ENCODE measurements around the gene ADCY3. TPM values are rescaled to one million over a fixed set of nuclear protein-coding genes. Genes with fewer than 3 reads are reported as not detected.

Gene ADCY3
- total RNA-seq, 2 experiments from 2014 or later = 28.1 to 31.4 TPM

DNA sequence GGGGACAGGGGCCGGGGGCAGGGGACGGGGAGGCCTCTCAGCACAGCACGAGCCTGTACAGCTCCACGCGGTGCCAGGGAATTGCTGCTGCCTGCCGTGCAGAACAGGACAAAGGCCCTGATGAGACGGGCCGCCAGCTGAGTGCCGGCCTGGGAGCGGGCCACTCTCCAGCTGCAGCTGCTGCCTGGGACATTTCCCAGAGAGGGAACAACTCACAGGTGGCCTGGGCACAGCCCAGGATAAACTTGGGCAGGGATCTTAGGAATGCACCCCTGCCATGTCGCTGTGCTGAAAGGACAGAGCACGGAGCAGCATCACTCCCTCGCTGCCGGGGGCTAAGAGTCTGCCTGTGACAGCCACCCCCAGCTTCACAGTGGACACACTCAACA lies 88.0 kb downstream of the ADCY3 start:
- CTCF ChIA-PET = no interaction called here
- intact Hi-C loops (cut with DNase I, micrococcal nuclease) = no loop called here
- H3K36me3 Mint-ChIP-seq (ENCODE audit: low read depth) = peaks cover 17% of the 10 kb centered on the region

DNA sequence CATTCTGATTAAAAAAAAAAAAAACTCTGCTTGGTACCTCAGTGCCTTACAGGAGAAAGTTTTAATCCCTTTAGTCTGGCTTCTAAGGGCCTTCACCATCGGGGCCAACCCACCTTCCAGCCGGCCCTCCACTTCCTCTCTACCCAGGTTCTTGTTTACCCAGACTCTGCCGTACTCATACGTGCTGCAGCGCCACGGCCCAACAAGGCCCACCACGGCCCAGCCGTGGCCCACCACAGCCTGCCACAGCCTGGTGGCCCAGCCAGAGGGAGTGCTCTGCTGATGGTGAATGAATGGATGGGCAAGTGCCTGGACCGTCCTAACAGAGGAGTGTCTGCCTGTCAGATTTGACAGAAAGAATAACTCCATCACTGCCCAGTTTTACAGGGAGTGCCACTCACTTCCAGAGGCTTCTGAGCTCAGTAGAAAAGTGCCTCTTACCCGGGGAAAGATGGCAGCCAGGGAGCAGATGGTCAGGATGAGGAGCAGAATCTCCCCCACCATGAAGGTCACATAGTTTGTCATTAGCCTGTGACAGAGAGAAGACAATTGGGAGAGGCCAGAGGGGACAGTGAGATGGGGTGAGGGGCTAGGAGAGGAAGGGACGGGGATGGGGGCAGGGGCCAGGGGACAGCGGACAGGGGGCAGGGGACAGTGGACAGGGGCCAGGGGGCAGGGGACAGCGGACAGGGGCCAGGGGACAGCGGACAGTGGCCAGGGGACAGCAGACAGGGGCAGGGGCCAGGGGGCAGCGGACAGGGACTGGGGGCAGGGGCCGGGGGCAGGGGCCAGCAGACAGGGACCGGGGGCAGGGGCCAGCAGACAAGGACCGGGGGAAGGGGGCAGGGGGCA lies 88.6 kb downstream of the ADCY3 start:
- H3K4me1 ChIP-seq (ENCODE audit: insufficient read depth, low read length) = peaks cover 9% of the 10 kb centered on the region
- ChIA-PET CTCF (no interaction called here), POLR2A (no interaction called here)
- no peak for ATAC-seq (ENCODE audit: poor library complexity)
- Mint-ChIP-seq H3K36me3 (ENCODE audit: low read depth) (peaks cover 14% of the 10 kb centered on the region), H3K4me1 (ENCODE audit: low read depth) (peaks cover 14% of the 10 kb centered on the region), H3K27ac (no peak overlapping the region), H3K27me3 (no peaks in the 10 kb centered on the region), H3K9me3 (no peaks in the 10 kb centered on the region), H3K4me3 (no peak overlapping the region)
- no peak overlapping the region for H3K27ac ChIP-seq (ENCODE audit: low read depth in 1 of 2, low read length in 2 of 2)
- peaks cover 13% of the 10 kb centered on the region for H3K36me3 ChIP-seq (ENCODE audit: insufficient read depth, low read length)
- no peaks in the 10 kb centered on the region for H3K9me3 ChIP-seq (ENCODE audit: control insufficient read depth in 1 of 2, insufficient read depth in 1 of 2, low read length in 2 of 2)
- intact Hi-C loops (cut with DNase I, micrococcal nuclease) = no loop called here
- H3K27me3 ChIP-seq (ENCODE audit: control insufficient read depth in 1 of 2, insufficient read depth in 2 of 2, low read length in 2 of 2) = no peaks in the 10 kb centered on the region
- no peak overlapping the region for H3K4me3 ChIP-seq (ENCODE audit: low read length)
- DNase-seq = no peak
- TF ChIP-seq CTCF (IDR thresholded peaks at IDR 0.05) = no peak

More for the DNA sequence above, 88.0 kb downstream of the ADCY3 start:
- Mint-ChIP-seq H3K27me3 (no peaks in the 10 kb centered on the region), H3K4me3 (no peak overlapping the region), H3K4me1 (ENCODE audit: low read depth) (peaks cover 8% of the 10 kb centered on the region), H3K9me3 (no peaks in the 10 kb centered on the region), H3K27ac (no peak overlapping the region)
- no peaks in the 10 kb centered on the region for H3K27me3 ChIP-seq (ENCODE audit: control insufficient read depth in 1 of 2, insufficient read depth in 2 of 2, low read length in 2 of 2)
- DNase-seq (no peak), ATAC-seq (ENCODE audit: poor library complexity) (no peak)
- no peak for TF ChIP-seq CTCF (IDR thresholded peaks at IDR 0.05)
- peaks cover 8% of the 10 kb centered on the region for H3K4me1 ChIP-seq (ENCODE audit: insufficient read depth, low read length)
- no peaks in the 10 kb centered on the region for H3K9me3 ChIP-seq (ENCODE audit: control insufficient read depth in 1 of 2, insufficient read depth in 1 of 2, low read length in 2 of 2)
- H3K27ac ChIP-seq (ENCODE audit: low read depth in 1 of 2, low read length in 2 of 2) = no peak overlapping the region
- POLR2A ChIA-PET = no interaction called here
- peaks cover 19% of the 10 kb centered on the region for H3K36me3 ChIP-seq (ENCODE audit: insufficient read depth, low read length)
- H3K4me3 ChIP-seq (ENCODE audit: low read length) = no peak overlapping the region

GRCh38 chr2:24830786-24831185 lies 89.3 kb downstream of the ADCY3 start:
- CTCF ChIA-PET = no interaction called here
- no peak for DNase-seq

More at GRCh38 chr2:24830786-24831185, 89.3 kb downstream of the ADCY3 start:
- intact Hi-C loops (cut with DNase I, micrococcal nuclease) = no loop called here
- Mint-ChIP-seq H3K36me3 (ENCODE audit: low read depth) (peaks cover 14% of the 10 kb centered on the region), H3K9me3 (no peaks in the 10 kb centered on the region), H3K4me3 (no peak overlapping the region), H3K27ac (no peak overlapping the region), H3K27me3 (no peaks in the 10 kb centered on the region), H3K4me1 (ENCODE audit: low read depth) (peaks cover 21% of the 10 kb centered on the region)
- Histone ChIP-seq H3K36me3 (ENCODE audit: insufficient read depth, low read length) (peaks cover 9% of the 10 kb centered on the region), H3K27ac (ENCODE audit: low read depth in 1 of 2, low read length in 2 of 2) (no peak overlapping the region), H3K4me1 (ENCODE audit: insufficient read depth, low read length) (peaks cover 15% of the 10 kb centered on the region), H3K9me3 (ENCODE audit: control insufficient read depth in 1 of 2, insufficient read depth in 1 of 2, low read length in 2 of 2) (no peaks in the 10 kb centered on the region), H3K27me3 (ENCODE audit: control insufficient read depth in 1 of 2, insufficient read depth in 2 of 2, low read length in 2 of 2) (no peaks in the 10 kb centered on the region), H3K4me3 (ENCODE audit: low read length) (no peak overlapping the region)
- no peak for TF ChIP-seq CTCF (IDR thresholded peaks at IDR 0.05)
- POLR2A ChIA-PET = no interaction called here
- ATAC-seq (ENCODE audit: poor library complexity) = no peak
